ENCODE data around the gene POP7.
"Not testable (repeated sequence)": the region's sequence is repeated elsewhere in the genome, so short reads cannot be mapped to it uniquely, and the experiment has no call there.

The POP7 gene

GRCh38 chr7:100705753-100706671 lies at the start of gene POP7:
TSS of gene POP7 (plus strand) at chr7:100706121. CDS start at chr7:100706831, 710 bp downstream.
- peak; percentile 100 for DNase-seq

- not testable (repeated sequence) for DNase-seq
Observed at GRCh38 chr7:100662194-100662776, 43.6 kb upstream of the POP7 start.

- no peak for DNase-seq
Observed at GRCh38 chr7:100665168-100665726, 40.7 kb upstream of the POP7 start.

GRCh38 chr7:100667331-100668068 lies 38.4 kb upstream of the POP7 start:
- DNase-seq: no peak

- no peak for DNase-seq
Observed at GRCh38 chr7:100668069-100668449, 37.9 kb upstream of the POP7 start.

- not testable (repeated sequence) for DNase-seq
Observed at GRCh38 chr7:100669106-100669505, 36.8 kb upstream of the POP7 start.

GRCh38 chr7:100670074-100670473 lies 35.8 kb upstream of the POP7 start:
- peak; percentile 52 for DNase-seq

GRCh38 chr7:100671353-100672327 lies 34.3 kb upstream of the POP7 start:
- DNase-seq: no peak

GRCh38 chr7:100673302-100673941 lies 32.5 kb upstream of the POP7 start, which contains the start of gene GNB2:
TSS of gene GNB2 (plus strand) at chr7:100673740. CDS start at chr7:100676266, 2,526 bp downstream.
- peak; percentile 100 for DNase-seq

GRCh38 chr7:100673942-100674410 lies 31.9 kb upstream of the POP7 start:
- DNase-seq: peak; percentile 81

- DNase-seq: peak; percentile 72
Observed at GRCh38 chr7:100674411-100675104, 31.4 kb upstream of the POP7 start.

GRCh38 chr7:100675105-100675451 lies 30.8 kb upstream of the POP7 start:
- DNase-seq: peak; percentile 62

GRCh38 chr7:100675581-100676350 lies 30.2 kb upstream of the POP7 start:
- peak; percentile 84 for DNase-seq

- no peak for DNase-seq
Observed at GRCh38 chr7:100676501-100677306, 29.2 kb upstream of the POP7 start.

GRCh38 chr7:100677308-100678267 lies 28.3 kb upstream of the POP7 start:
- DNase-seq: no peak

GRCh38 chr7:100678291-100678984 lies 27.5 kb upstream of the POP7 start:
- no peak for DNase-seq
